ENCODE results near the gene FNDC10. TPM values are rescaled to one million over a fixed set of nuclear protein-coding genes. Genes with fewer than 3 reads are reported as not detected.
A peak's percentile ranks its signal among the peaks of the same experiment; 100 is the strongest.

FNDC10 gene
- total RNA-seq, 1 experiment from 2014 or later: 30.4 TPM

- POLR2A ChIA-PET: no interaction called here
Observed at GRCh38 chr1:1617516-1617915, 17.6 kb upstream of the FNDC10 start.

GRCh38 chr1:1616838-1617237 lies 16.9 kb upstream of the FNDC10 start:
- POLR2A ChIA-PET: interaction anchor here (0.6 kb wide), 1 partner anchor 77 kb away, joined by 4 read pairs; no protein-coding TSS in a partner anchor
- no peak for TF ChIP-seq JUN (CRISPR knock-in tag; IDR thresholded peaks at IDR 0.05)
- no peak for TF ChIP-seq NR3C1 (CRISPR knock-in tag; conservative IDR thresholded peaks at IDR 0.05; ENCODE audit: low read depth)
- TF ChIP-seq IRF2 (CRISPR knock-in tag; IDR thresholded peaks at IDR 0.05; ENCODE audit: borderline replicate concordance, low read depth): no peak
- TF ChIP-seq ETV6 (CRISPR knock-in tag; IDR thresholded peaks at IDR 0.05): no peak
- TF ChIP-seq ZBTB21 (CRISPR knock-in tag; IDR thresholded peaks at IDR 0.05; ENCODE audit: borderline replicate concordance): no peak
- no peak for TF ChIP-seq CTCF (IDR thresholded peaks at IDR 0.05)
- no peak for TF ChIP-seq ZNF317 (CRISPR knock-in tag; IDR thresholded peaks at IDR 0.05; ENCODE audit: borderline replicate concordance, low read depth)
- TF ChIP-seq TEAD4 (CRISPR knock-in tag; IDR thresholded peaks at IDR 0.05): no peak
- no peak for TF ChIP-seq CDX4 (CRISPR knock-in tag; IDR thresholded peaks at IDR 0.05; ENCODE audit: borderline replicate concordance)
- no peak for TF ChIP-seq USF1 (CRISPR knock-in tag; IDR thresholded peaks at IDR 0.05)
- no peak for TF ChIP-seq E2F1 (CRISPR knock-in tag; IDR thresholded peaks at IDR 0.05)
- no peak for TF ChIP-seq RELA (CRISPR knock-in tag; IDR thresholded peaks at IDR 0.05; ENCODE audit: borderline replicate concordance)
- TF ChIP-seq E2F5 (CRISPR knock-in tag; IDR thresholded peaks at IDR 0.05): no peak
- no peak for TF ChIP-seq MYBL2 (CRISPR knock-in tag; IDR thresholded peaks at IDR 0.05)
- TF ChIP-seq PRDM15 (CRISPR knock-in tag; IDR thresholded peaks at IDR 0.05): no peak
- TF ChIP-seq CREB1 (CRISPR knock-in tag; IDR thresholded peaks at IDR 0.05): no peak
- no peak for TF ChIP-seq MAX (CRISPR knock-in tag; IDR thresholded peaks at IDR 0.05)
- no peak for TF ChIP-seq FOXP4 (CRISPR knock-in tag; IDR thresholded peaks at IDR 0.05)

More at GRCh38 chr1:1617516-1617915, 17.6 kb upstream of the FNDC10 start:
- no peak for TF ChIP-seq ZBTB43 (CRISPR knock-in tag; IDR thresholded peaks at IDR 0.05)
- no peak for TF ChIP-seq ZNF671 (CRISPR knock-in tag; IDR thresholded peaks at IDR 0.05)
- ATAC-seq: no peak
- H3K27me3 Mint-ChIP-seq (ENCODE audit: low read depth): no peaks in the 10 kb centered on the region
- H3K27ac Mint-ChIP-seq: peak overlapping the region; percentile 45; the same call in 1 of the 2 replicates
- CTCF ChIA-PET: no interaction called here
- H3K36me3 Mint-ChIP-seq: 0 out of 2 replicates have a peak, but pooled peaks cover 5% of the 10 kb centered on the region
- no peaks in the 10 kb centered on the region for H3K9me3 Mint-ChIP-seq
- H3K4me1 Mint-ChIP-seq: peaks cover 18% of the 10 kb centered on the region
- DNase-seq (ENCODE audit: low spot score): no peak
- peak overlapping the region; percentile 74 for H3K4me3 Mint-ChIP-seq

More at GRCh38 chr1:1616838-1617237, 16.9 kb upstream of the FNDC10 start:
- Mint-ChIP-seq H3K27ac (no peak overlapping the region), H3K36me3 (0 out of 2 replicates have a peak, but pooled peaks cover 5% of the 10 kb centered on the region), H3K9me3 (no peaks in the 10 kb centered on the region), H3K4me1 (peaks cover 18% of the 10 kb centered on the region), H3K27me3 (ENCODE audit: low read depth) (no peaks in the 10 kb centered on the region), H3K4me3 (peak overlapping the region; percentile 74)
- DNase-seq (ENCODE audit: low spot score): no peak
- CTCF ChIA-PET: no interaction called here
- ATAC-seq: no peak

Measured in WTC11 (cell line).